GM19463 (cell line): ENCODE data around the gene SNX30.

ENCODE experiments used
- ATAC-seq: cut with Tn5 transposase; IDR thresholded peaks from one replicate; pipeline ENCODE4 v1.9.1; 2021; ENCODE audit warnings: mild to moderate bottlenecking, moderate library complexity; ENCODE audit not compliant: unreplicated experiment

Gene SNX30

DNA sequence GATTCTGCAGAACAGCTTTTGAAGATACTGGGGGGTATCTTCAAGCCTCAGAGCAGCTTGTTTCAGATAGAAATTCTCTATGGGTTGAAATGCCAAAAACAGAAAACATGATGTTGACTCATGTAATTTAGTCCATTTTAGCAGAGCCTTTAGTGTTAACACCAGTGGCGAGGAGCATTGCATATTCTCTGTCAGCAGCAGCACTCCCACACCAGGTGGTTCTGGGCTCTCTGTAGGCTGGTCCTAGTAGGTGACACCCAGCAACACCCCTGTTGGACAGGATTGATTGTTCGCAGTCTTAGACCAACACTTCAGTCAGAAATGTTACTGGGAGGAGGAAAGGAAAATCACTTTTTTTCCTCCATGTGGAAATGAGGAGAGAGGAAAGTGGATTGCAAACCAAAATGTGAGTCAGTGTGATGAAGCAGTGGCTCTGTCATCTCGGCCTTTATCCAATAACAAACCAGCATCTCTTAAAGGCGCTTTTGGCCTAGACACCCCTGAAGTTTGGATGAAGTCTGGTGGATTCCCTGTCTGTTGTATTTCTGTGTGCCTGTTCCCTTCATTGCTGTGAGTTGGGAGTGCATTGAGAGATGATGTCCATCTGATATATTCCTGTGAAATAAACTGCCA is 123.3 kb downstream of the SNX30 start:
- no peak for ATAC-seq

DNA sequence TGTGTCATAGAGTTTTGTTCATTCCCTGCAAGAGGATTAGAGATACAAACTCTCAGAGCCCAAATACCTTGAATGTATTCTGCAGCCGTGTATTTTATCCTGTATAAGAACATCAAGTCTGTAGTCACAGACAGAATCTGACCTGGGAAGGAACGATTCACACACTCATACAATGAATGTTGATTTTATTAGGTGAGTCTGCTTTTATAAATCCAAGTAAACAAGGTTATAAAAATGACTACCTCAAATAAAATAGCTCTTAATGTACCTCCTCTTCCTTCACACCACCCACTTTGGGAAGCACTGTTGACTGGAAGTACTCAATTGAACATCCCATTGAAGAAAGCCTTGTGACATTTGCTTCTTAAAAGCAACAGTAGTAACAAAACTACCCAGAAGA is 128.2 kb downstream of the SNX30 start:
- ATAC-seq = no peak

DNA sequence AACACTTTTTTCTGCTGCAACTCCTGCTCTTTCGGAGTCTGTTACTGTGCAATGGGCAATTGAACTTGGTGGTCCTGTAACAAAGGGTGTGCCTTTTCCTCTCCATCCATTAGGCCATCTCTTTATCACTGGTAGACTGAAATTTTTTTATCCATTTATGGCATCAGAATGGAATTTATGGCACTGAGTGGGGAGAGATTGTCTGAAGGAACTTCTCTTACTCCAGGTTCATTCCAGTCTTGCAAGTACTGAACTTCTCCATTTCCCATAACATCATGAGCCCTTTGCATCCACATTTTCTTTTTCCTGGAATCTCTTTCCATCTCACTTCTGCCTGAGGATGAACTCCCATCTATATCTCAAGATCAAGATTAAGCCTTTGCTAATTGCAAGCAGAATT is 130.1 kb downstream of the SNX30 start:
- no peak for ATAC-seq

DNA sequence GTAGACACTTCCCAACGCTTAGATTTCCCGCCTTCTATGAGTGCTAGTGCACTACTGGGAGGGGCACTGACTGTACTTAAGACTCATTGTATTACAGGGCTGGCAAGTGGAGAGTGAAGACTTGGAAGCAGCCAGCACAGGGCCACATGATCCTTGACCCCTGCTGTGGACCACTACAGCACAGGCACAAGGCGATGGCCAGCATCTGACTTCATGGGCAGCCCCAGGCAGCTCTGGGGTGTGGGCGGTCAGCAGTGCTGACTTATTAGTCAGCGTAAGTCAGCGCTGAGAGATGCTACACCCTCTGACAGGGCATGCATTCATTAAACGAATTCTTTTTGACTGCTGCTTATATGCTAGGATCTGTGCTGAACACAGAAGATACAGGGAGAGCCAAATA is 130.8 kb downstream of the SNX30 start:
- ATAC-seq = no peak

DNA sequence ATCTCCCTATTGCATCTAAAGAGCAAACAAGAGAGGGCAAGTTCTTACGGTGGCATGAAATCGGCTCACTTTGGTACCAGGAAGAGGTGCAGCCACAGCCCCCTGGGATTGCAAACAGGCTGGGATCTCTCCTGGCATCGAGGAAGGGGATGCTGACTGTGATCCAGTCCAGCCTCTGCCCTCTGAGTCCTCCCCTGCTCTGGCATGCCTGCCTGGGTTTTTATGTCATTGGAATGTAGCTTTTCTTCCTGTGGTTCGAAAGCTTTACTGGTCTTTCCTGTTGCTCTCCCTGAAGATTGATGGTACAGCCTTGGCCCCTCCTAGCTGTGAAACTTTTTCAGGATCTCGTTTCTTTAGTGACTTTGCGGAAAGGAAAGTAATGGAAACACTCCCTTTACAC is 133.5 kb downstream of the SNX30 start:
- ATAC-seq = no peak

DNA sequence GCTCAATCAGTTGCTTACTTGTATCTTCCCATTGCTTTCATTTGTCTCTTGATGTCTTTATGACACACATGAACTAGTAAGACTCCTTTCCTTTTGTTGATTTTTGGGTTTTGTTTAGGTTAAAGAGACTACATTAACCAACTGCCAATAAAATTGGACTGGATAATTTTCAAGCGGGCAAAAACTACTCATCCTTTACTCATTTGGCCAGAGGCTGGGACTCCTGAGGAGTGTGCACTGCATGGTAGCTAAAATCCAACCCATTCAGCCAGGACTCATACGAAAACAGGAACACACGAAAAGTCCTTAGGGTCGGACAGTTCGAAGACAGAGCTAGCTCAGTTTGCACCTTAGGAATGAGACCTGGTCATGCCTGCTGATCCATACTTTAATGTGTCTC is 134.2 kb downstream of the SNX30 start:
- no peak for ATAC-seq

DNA sequence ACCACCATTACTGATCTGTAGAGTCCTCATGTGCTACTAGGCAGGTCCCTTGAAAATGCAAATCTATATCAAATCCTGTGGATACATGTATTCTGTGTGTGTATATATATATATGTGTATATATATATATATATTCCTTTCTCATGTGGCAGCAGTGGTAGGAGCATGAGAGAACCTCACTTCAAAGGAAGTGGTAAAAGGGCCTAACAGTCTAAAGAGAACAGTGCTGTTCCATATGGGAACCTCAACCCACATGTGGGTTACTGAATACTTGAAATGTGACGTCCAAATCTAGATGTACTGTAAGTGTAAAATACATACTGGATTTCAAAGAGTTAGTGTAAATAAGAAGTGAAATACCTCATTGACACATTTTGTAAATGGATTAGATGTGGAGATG is 134.8 kb downstream of the SNX30 start:
- ATAC-seq = no peak

DNA sequence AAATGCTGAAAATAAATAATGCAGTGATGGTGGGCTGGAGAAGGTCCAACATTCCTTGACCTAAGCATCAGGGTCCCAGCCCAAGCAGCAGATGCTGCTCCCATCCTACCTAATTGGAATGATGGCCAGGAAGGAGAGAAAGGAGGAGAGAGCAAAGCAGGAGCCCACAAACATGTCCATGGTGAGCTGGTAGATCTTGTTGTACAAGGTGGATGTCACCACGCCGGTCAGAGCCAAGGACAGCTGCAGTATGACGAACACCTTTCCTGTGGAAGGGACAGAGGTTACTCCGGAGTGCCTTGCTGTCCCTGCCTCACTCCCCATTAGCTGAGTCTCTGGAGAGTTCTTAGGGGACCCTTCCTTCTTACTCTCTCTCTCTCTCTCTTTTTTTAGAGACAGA is 135.8 kb downstream of the SNX30 start:
- no peak for ATAC-seq

DNA sequence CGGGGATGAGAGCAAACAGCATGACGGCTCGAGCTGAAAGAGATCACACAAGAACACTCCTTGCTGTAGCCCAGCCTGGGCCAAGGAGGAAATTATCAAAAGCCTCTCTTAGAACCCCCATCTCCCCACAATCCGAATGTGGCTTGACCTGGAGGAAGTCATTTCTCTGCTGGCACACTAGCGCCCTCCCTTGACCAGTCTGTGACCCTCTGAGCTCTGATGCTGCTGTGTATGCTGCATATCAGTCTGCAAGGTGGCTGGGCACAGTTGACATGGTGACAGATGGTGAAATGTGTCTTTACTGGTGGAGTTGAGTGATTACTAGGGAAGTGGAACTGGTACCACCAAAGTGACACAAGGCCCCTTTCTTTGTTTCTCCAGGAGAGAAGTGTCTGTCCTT is 136.8 kb downstream of the SNX30 start:
- ATAC-seq = no peak

DNA sequence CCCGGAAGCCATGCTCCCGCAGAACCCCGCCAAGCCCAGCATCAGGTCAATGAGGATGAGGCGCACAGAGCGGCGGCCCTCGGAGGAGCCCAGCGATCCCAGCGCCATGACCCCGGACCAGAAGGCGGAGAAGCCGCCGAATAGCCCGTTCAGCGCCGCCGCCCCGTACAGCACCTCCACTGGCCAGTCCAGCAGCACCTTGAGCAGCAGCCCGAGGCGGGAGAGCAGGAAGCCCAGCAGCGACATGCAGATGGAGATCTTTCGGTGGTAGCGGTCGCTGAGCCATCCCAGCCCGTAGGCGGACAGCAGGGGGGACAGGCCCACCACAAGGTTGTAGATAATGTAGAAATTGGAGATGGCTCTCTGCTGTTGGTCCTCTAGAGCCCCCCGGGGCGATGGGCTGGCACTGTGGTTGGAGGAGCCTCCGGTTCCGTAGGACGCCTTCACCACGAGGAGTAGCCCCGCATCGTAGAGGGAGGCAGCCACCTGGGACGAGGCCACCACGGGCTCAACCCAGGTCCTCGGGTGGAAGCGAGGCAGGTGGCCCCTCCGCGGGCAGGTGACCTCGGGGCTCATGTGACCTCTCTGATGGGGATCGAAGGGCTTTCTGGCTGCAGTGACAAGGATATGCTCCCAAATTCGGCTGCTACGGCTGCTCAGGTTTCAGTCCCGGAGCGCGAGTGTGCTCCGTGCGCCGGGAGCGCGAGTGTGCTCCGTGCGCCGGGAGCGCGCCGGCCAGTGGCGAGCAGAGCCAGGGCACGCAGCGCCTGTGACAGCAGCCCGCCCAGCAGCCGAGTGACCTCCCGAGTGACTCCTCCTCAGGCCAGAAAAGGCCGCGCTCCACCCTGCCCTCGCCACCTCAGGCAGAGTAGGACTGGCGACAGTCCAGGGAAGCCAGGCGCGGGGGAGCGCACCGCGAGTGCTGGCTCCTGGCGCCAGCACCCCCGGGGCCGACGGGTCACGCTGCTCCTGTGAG is 139.8 kb downstream of the SNX30 start, which contains the start of gene SLC46A2:
Gene SLC46A2 (minus strand): TSS at position 771 of the 976 bp plus-strand sequence. CDS start 195 bp downstream, at position 576.
- ATAC-seq = no peak

DNA sequence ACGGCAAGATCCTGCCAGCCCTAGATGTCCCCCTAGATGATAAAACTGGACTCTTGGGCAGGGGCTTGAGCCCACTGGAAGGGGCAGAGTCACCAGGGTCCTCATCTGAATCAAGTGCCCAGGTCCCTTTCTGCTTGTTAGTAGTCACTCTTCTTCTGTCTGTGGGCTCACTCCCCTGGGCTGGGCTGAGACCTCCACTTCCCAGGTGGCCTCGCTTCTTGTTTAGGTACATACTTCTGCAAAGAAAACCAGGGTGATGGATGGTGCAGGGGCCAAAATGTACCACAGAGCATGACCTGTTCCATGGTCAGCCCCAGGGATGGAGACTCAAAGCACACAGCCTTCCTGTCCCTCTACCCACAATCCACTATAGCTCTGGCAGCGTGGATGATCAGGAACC is 141.0 kb downstream of the SNX30 start:
- ATAC-seq = no peak

DNA sequence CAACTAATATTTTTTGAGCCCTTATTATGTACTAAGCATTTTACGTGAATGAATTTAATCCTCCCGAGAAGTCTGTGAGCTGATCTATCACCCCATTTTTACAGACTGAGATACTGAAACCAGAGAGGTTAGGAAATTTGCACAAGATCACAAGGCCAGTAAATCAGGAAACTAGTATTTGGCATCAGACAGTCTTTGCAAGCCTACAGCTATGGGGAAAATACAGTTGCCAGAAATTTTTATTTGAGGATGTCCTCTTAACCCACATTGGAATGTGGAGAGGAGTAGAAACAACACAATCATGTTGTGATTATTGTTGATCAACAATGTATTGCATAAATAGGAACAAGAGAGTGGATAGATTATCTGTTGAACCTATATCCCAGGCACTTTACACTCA is 142.4 kb downstream of the SNX30 start:
- ATAC-seq = no peak

DNA sequence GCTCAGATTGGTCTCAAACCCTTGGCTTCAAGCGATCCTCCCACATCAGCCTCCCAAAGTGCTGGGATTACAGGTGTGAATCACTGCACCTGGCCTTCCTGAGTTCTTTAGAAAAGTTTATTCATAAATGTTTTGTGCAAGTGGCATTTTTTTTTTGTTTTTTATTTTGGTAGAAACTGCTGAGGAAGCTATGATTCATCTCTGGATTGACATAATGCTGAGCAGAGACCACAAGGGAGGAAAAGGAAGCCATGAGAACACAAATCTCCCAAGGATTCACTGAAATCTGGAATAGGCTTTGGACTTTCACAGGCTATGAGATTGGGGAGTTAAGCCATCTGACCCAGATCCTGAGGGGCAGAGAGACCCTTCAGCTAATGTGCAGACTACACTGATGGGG is 143.5 kb downstream of the SNX30 start:
- no peak for ATAC-seq

DNA sequence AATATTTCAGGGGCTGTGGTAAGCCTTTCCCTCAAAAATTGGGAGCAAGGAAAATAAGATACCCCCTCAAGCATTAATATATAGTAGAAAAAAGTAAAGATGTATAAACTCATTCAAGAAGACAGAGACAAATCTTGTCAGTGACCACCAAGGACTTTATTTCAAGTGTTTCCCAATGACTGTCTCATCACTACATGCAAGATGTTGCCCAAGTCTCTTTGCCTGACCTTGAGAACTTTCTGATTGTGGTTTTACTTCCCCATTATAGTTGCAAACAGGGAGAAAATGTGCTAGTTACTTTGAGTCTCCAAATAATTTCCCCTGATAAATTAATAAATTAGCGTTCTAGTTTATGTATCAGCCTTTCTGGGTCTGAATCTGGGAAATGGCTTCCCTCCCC is 144.1 kb downstream of the SNX30 start:
- ATAC-seq = no peak

DNA sequence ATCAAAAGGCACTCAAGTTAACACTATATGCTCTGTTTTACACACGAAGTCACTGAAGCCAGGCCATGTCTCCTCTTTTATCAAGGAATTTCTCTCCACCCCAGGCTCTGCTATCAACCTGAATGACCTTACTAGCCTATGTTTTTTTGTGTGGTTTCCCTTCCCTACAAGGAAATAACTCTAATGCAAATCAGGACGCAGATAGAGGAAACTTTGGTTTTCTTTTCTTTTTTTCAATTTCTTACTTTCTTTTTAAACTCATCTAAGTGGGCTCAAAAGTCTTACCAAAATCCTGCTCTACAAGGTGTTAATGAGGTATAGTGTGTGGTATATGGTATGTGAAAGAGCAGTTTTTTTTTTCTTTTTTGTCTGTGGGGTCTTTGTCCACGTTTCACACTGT is 145.6 kb downstream of the SNX30 start:
- no peak for ATAC-seq

DNA sequence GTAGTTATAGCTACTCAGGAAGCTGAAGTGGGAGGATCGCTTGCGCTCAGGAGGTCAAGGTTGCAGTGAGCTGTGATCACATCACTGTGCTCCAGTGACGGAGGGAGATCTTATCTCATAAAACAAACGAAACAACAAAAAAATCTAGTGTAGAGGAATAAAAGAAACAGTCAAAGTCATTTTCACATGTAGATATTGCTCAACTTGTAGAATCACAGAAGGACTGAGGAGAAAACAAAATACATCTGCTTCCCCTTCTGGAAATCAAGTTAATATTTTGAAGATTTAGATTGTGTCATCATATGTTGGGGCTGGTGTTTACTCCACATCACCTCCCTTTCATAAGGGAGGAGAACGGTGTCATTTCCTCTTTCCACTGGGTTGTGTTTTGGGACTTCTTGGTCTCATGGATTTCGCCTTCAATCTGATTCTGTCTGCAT is 148.3 kb downstream of the SNX30 start:
- ATAC-seq = no peak

DNA sequence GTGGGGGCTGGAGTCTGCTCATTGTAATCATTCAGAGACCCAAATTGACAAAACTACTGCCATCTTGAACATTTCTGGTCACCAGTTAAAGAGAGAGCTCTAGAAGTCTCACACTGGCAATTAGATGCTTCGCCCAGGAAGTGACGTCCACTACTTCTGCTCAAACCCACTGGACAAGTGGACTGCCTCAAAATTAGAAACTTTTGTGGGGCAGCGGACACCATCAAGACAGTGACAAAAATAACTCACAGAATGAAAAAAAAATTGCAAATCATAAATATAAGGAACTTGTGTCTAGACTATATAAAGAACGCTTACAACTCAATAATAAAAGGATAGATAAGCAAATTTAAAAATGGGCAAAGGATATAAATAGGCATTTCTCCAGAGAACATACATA is 149.9 kb downstream of the SNX30 start:
- no peak for ATAC-seq

DNA sequence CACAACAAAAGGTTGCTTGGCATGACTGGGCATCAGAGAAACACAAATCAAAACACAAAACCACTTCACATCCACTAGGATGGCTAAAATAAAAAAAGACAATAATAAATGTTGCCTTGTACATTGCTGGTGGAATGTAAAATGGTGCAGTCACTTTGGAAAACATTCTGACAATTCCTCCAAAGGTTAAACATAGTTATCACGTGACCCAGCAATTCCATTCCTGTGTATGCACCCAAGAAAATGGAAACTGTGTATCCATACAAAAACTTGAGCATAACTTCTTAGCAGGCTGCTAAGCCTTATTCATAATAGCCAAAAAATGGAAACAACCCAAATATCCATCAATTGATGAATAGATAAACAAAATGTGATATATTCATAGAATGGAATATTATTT is 150.3 kb downstream of the SNX30 start:
- no peak for ATAC-seq

DNA sequence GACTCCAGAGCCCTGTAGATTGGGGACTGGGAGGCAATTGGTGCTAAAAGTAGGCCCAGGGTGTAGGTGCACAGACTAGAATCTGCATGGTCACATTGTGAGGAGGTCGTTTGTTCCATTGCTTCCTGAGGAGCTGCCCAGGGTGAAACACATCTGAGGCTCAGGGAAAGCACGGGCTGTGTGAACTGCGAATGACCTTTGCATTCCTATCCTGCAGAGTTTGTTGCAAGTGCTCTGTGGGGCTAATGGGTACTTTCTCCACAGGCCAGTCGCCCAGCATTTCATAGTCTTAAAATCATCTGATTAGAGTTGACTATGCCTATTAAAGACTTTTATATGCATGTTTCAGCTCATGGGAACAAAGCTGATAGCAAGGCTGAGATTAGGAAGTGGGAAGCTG is 154.5 kb downstream of the SNX30 start:
- no peak for ATAC-seq

DNA sequence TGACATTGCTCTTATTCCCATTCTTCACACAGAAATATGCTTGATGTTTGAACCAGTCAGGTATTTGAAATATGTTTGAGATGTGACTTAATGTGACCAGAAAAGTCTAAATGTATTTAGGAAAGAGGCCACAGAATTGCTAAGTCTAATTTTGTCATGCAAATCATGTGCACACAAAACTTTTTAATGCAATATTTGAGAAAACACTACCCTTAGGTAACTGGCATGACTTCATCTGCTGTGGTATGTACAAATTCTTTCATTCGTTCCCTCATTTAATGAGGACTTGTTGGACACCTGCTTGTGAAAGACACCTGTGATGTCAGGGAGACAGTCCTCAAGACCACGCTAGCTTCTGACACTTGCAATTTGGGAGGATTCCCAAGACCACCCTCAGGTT is 161.2 kb downstream of the SNX30 start:
- ATAC-seq = no peak

DNA sequence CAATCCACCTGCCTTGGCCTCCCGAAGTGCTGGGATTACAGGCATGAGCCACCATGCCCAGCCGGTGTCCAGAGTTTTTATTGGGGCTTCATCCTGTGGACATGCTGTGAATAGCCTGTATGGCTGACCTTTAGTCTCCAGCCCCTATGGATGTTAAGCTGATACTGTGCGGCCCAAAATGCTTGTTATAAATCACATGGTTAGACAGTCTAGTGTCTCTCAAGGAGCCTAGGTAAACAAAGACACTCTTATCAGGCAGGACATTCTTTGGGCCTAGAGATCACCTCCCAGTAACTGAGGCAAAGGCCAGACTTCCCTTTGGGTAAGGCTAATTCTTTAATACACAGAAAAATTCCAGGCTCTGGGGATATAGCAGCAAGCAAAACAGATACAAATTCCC is 162.1 kb downstream of the SNX30 start:
- no peak for ATAC-seq

DNA sequence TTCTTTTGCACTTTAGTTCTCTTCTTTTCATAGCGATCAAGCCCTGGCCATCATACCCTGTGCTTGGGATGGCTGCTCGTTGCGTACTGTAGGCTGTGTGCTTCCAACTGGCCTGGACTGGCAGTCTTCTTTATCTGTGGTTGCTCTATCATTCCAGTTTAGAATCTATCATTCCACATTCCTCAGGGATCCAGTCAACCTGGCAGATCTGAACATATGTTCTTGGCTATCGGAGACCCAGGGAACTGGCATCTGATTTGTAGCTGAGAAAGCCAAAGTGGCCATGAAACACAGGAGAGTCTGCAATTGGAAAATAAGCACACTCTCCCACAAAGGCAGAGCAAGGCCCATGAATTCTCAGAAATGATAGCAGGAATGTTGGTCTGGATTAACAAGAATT is 162.8 kb downstream of the SNX30 start:
- ATAC-seq = no peak
